WTC11 (cell line): ENCODE data around the gene AKNAD1.
"Not testable (repeated sequence)": the region's sequence is repeated elsewhere in the genome, so short reads cannot be mapped to it uniquely, and the experiment has no call there.

Experiments
- ATF3 ChIP-seq: sonication (generic); formaldehyde crosslinking; conservative IDR thresholded peaks from 2 replicates; pipeline ENCODE4 v1.8.1; 2022; ENCODE audit warnings: mild to moderate bottlenecking, missing genetic modification reagents
- CREM ChIP-seq: sonication (generic); formaldehyde crosslinking; IDR thresholded peaks from 2 replicates; pipeline ENCODE4 v1.8.1; 2022; ENCODE audit warnings: mild to moderate bottlenecking, missing genetic modification reagents, moderate library complexity
- CTCF ChIP-seq: fragments of 200-600 bp; IDR thresholded peaks from 2 replicates; pipeline ENCODE4 v1.8.0; 2022; ENCODE audit warnings: antibody characterized with exemption
- NR3C1 ChIP-seq: sonication (generic); formaldehyde crosslinking; conservative IDR thresholded peaks from 2 replicates; pipeline ENCODE4 v1.8.1; 2023; ENCODE audit warnings: low read depth, mild to moderate bottlenecking, missing genetic modification reagents
- SP1 ChIP-seq: sonication (generic); formaldehyde crosslinking; conservative IDR thresholded peaks from 2 replicates; pipeline ENCODE4 v1.8.1; 2022; ENCODE audit warnings: missing genetic modification reagents
- TEAD4 ChIP-seq: sonication (generic); formaldehyde crosslinking; IDR thresholded peaks from 2 replicates; pipeline ENCODE4 v1.8.0; 2022; ENCODE audit warnings: mild to moderate bottlenecking, missing genetic modification reagents
- USF1 ChIP-seq: sonication (generic); formaldehyde crosslinking; IDR thresholded peaks from 2 replicates; pipeline ENCODE4 v1.8.0; 2022; ENCODE audit warnings: mild to moderate bottlenecking, missing genetic modification reagents
- USF2 ChIP-seq: sonication (generic); formaldehyde crosslinking; IDR thresholded peaks from 2 replicates; pipeline ENCODE4 v1.8.1; 2023; ENCODE audit warnings: mild to moderate bottlenecking, missing genetic modification reagents, moderate library complexity
- ZNF121 ChIP-seq: sonication (generic); formaldehyde crosslinking; IDR thresholded peaks from 2 replicates; pipeline ENCODE4 v1.8.0; 2023; ENCODE audit warnings: missing genetic modification reagents

- TF ChIP-seq CTCF; NR3C1; USF1 (CRISPR knock-in tag); USF2; ATF3 (CRISPR knock-in tag); CREM (CRISPR knock-in tag); ZNF121 (CRISPR knock-in tag); SP1 (CRISPR knock-in tag); TEAD4 (CRISPR knock-in tag): not testable (repeated sequence)
These were observed 32.2 kb upstream of the AKNAD1 start for GRCh38 chr1:108889006-108889645.
